Measurements from ENCODE around the gene FGFR1OP2.

GRCh38 chr12:26938701-26939062 is 412 bp downstream of the FGFR1OP2 start:
- no peak for TF ChIP-seq CTCF (IDR thresholded peaks at IDR 0.05)
- TF ChIP-seq POLR2A (IDR thresholded peaks at IDR 0.05) = no peak

All from adrenal gland (tissue), 5 donors.